GM12878 (cell line): ENCODE measurements around the gene EIF3M. TPM values are rescaled to one million over a fixed set of nuclear protein-coding genes. Genes with fewer than 3 reads are reported as not detected.

ENCODE experiments used
- ATAC-seq: fragments of 200-7000 bp; cut with Tn5 transposase; 3 replicates; pipeline ENCODE4 v1.9.1; 2020; ENCODE audit warnings: mild to moderate bottlenecking, moderate library complexity
- BruUV-seq: library from RNA; stranded (reverse); fragments of 400-500 nt; replicated peaks from 2 replicates; lab custom pipeline; 2021; lab: Mats Ljungman, UMichigan
- CTCF ChIA-PET: fragments of 300-600 bp; sonication (Branson Sonifier 250); formaldehyde crosslinking; extraction: SDS; loops from one replicate; lab custom pipeline; 2021; ENCODE audit warnings: inconsistent platforms; lab: Yijun Ruan, JAX
- POLR2A ChIA-PET: fragments of 350-600 bp; formaldehyde crosslinking; extraction: SDS; loops from one replicate; lab custom pipeline; 2021; ENCODE audit warnings: inconsistent platforms; lab: Charles Lee
- RAD21 ChIA-PET: fragments of 300-600 bp; sonication (Branson Sonifier 250); formaldehyde crosslinking; loops from one replicate; lab custom pipeline; 2023; ENCODE audit warnings: antibody characterized with exemption; ENCODE audit not compliant: unreplicated experiment; lab: Charles Lee
- SMC1A ChIA-PET: fragments of 300-600 bp; sonication (Branson Sonifier 250); formaldehyde crosslinking; loops from one replicate; lab custom pipeline; 2023; ENCODE audit not compliant: unreplicated experiment, uncharacterized antibody; lab: Charles Lee
- DNase-seq: peaks from one replicate; pipeline ENCODE4 v3.0.0-alpha.2; 2011; ENCODE audit warnings: low read depth, low spot score
- FAIRE-seq: peaks from 3 replicates; lab custom pipeline; 2011; peaks lifted over from hg19 to GRCh38; lab: Jason Lieb, UNC
- H2AFZ ChIP-seq: 2 replicates; pipeline ENCODE4 v1.6.0; 2011; ENCODE audit warnings: low read depth, low read length, control low read depth; ENCODE audit not compliant: control insufficient read depth
- H3K27ac ChIP-seq: 2 replicates; pipeline ENCODE4 v1.5.1; 2011; ENCODE audit warnings: control low read depth; ENCODE audit not compliant: control insufficient read depth, insufficient read depth
- H3K27me3 ChIP-seq, 2 experiments: replicated peaks in 1 of 2; 2 replicates each; pipeline versions ENCODE4 v1.6.0 to v1.6.1; 2011; ENCODE audit warnings: low read length in 1 of 2; ENCODE audit not compliant: control insufficient read depth in 2 of 2, insufficient read depth in 2 of 2
- H3K36me3 ChIP-seq, 2 experiments: 2 replicates each; pipeline ENCODE4 v1.5.1; 2011; ENCODE audit warnings: low read length in 1 of 2; ENCODE audit not compliant: control insufficient read depth in 2 of 2, insufficient read depth in 2 of 2
- H3K4me1 ChIP-seq: 2 replicates; pipeline ENCODE4 v1.6.1; 2011; ENCODE audit warnings: mild to moderate bottlenecking, low read length, moderate library complexity, mixed read lengths; ENCODE audit not compliant: control insufficient read depth, insufficient read depth
- H3K4me2 ChIP-seq: 2 replicates; pipeline ENCODE4 v1.6.0; 2011; ENCODE audit warnings: control low read depth; ENCODE audit not compliant: control insufficient read depth, insufficient read depth
- H3K4me3 ChIP-seq: fragments of 200-600 bp; sonication (generic); 2 replicates; pipeline ENCODE4 v1.5.1; 2016
- H3K79me2 ChIP-seq: 2 replicates; pipeline ENCODE4 v1.6.0; 2011; ENCODE audit warnings: low read length; ENCODE audit not compliant: control insufficient read depth, insufficient read depth
- H3K9ac ChIP-seq: 2 replicates; pipeline ENCODE4 v1.8.0; 2011; ENCODE audit warnings: low read length, control low read depth, mixed read lengths; ENCODE audit not compliant: control insufficient read depth, insufficient read depth
- H3K9me3 ChIP-seq: replicated peaks from 3 replicates; pipeline ENCODE4 v1.5.1; 2011; ENCODE audit warnings: mild to moderate bottlenecking, low read length; ENCODE audit not compliant: control insufficient read depth, insufficient read depth
- H4K20me1 ChIP-seq: 2 replicates; pipeline ENCODE4 v1.6.0; 2011; ENCODE audit not compliant: control insufficient read depth, insufficient read depth
- DPF2 ChIP-seq: fragments of 450-650 bp; IDR thresholded peaks from 2 replicates; pipeline ENCODE4 v1.6.1; 2017; ENCODE audit warnings: mild to moderate bottlenecking
- ESRRA ChIP-seq: IDR thresholded peaks from 2 replicates; pipeline ENCODE4 v1.6.1; 2012; ENCODE audit warnings: mild to moderate bottlenecking, low read length, improper control_type of control experiment
- IKZF1 ChIP-seq: fragments of 450-650 bp; conservative IDR thresholded peaks from 2 replicates; pipeline ENCODE4 v1.6.1; 2017; ENCODE audit warnings: antibody characterized with exemption, mild to moderate bottlenecking
- IKZF2 ChIP-seq, 2 experiments: fragments of 450-650 bp; IDR thresholded peaks; 2 replicates each; pipeline ENCODE4 v1.6.1; 2017; ENCODE audit warnings: mild to moderate bottlenecking in 2 of 2, moderate library complexity in 2 of 2
- IRF3 ChIP-seq: fragments of 450-650 bp; IDR thresholded peaks from 2 replicates; pipeline ENCODE4 v1.6.1; 2014; ENCODE audit warnings: mild to moderate bottlenecking
- MTA2 ChIP-seq: fragments of 450-650 bp; IDR thresholded peaks from 2 replicates; pipeline ENCODE4 v1.6.1; 2016; ENCODE audit warnings: low read depth, mild to moderate bottlenecking, moderate library complexity
- NR2F1 ChIP-seq: fragments of 450-650 bp; conservative IDR thresholded peaks from 2 replicates; pipeline ENCODE4 v1.6.1; 2017; ENCODE audit warnings: mild to moderate bottlenecking
- POLR2A ChIP-seq: IDR thresholded peaks from 2 replicates; pipeline ENCODE4 v1.6.1; 2011; ENCODE audit warnings: low read depth, mild to moderate bottlenecking, low read length
- RAD21 ChIP-seq: IDR thresholded peaks from 2 replicates; pipeline ENCODE4 v1.6.1; 2011; ENCODE audit warnings: mild to moderate bottlenecking, low read depth, low read length, moderate library complexity; ENCODE audit not compliant: insufficient read depth
- RUNX3 ChIP-seq: IDR thresholded peaks from 2 replicates; pipeline ENCODE4 v1.6.1; 2012; ENCODE audit warnings: low read length, inconsistent platforms
- SP1 ChIP-seq: IDR thresholded peaks from one replicate; pipeline ENCODE4 v1.6.1; 2011; ENCODE audit warnings: low read depth, low read length
- TARDBP ChIP-seq: IDR thresholded peaks from 2 replicates; pipeline ENCODE4 v1.6.1; 2016; ENCODE audit warnings: borderline replicate concordance
- YBX1 ChIP-seq: fragments of 450-650 bp; IDR thresholded peaks from 2 replicates; pipeline ENCODE4 v1.6.1; 2016; ENCODE audit warnings: antibody characterized with exemption
- ZNF207 ChIP-seq: fragments of 450-650 bp; IDR thresholded peaks from 2 replicates; pipeline ENCODE4 v1.6.1; 2014; ENCODE audit warnings: antibody characterized with exemption, mild to moderate bottlenecking, borderline replicate concordance
- ZNF384 ChIP-seq: IDR thresholded peaks from 2 replicates; pipeline ENCODE4 v1.6.1; 2012; ENCODE audit warnings: low read depth, mild to moderate bottlenecking, low read length, improper control_type of control experiment, borderline replicate concordance
- ZNF592 ChIP-seq: fragments of 450-650 bp; IDR thresholded peaks from 2 replicates; pipeline ENCODE4 v1.6.1; 2017; ENCODE audit warnings: mild to moderate bottlenecking, moderate library complexity
- WGBS: methylation state at CpG from one replicate; pipeline ENCODE4 v1.1.6; 2016; ENCODE audit warnings: low lambda C conversion rate; ENCODE audit not compliant: insufficient replicate concordance, insufficient coverage; ENCODE audit errors: missing lambda C conversion rate; 5-methylcytosine and 5-hydroxymethylcytosine counted together
- in situ Hi-C: fragments of 300-500 bp; cut with MboI; formaldehyde crosslinking; loops from 9 replicates; pipeline ENCODE4 v1.14.3; 2018; ENCODE audit warnings: mixed read lengths
- intact Hi-C: fragments of 100-400 bp; cut with micrococcal nuclease; formaldehyde crosslinking; loops from one replicate; pipeline ENCODE4 v1.14.2; 2022; ENCODE audit not compliant: unreplicated experiment
- polyA plus RNA-seq, 11 experiments: library from polyadenylated mRNA; depleted of rRNA in 4 of 11; unstranded in 6 of 11; stranded (reverse) in 5 of 11; fragments of >200 nt; fragmentation: Nextera tagmentation in 4 of 11; fragmentation: Illumina TruSeq in 1 of 11; extraction: Ambion mirVana in 4 of 11; extraction: Trizol in 1 of 11; gene quantifications; 1 replicate in 1 of 11; 2 replicates in 10 of 11; pipeline versions ENCODE4 v1.2.1 to v1.2.3, GENCODE V29; 2011 to 2016; ENCODE audit warnings: inconsistent platforms in 2 of 11, missing spikeins in 2 of 11, low read depth in 1 of 11
- total RNA-seq, 4 experiments: library from RNA; depleted of rRNA in 3 of 4; stranded (reverse); fragments of >200 nt in 3 of 4; fragmentation: Illumina TruSeq in 1 of 4; extraction: Trizol in 1 of 4; gene quantifications; 2 replicates each; pipeline versions ENCODE4 v1.2.1 to v1.2.3, GENCODE V29; 2013 to 2021
- TF ChIP-seq, protein P1 (sequence below): fragments of 450-650 bp; IDR thresholded peaks from 2 replicates; pipeline ENCODE4 v1.6.1; 2017; ENCODE audit warnings: borderline replicate concordance
- TF ChIP-seq, protein P2 (sequence below): IDR thresholded peaks from 2 replicates; pipeline ENCODE4 v1.6.1; 2011; ENCODE audit warnings: low read depth, low read length, improper control_type of control experiment, borderline replicate concordance

EIF3M gene
- total and polyA plus RNA-seq, 10 of the 15 experiments (the other 5 are each of a cell fraction or from before 2014, with no cell fraction given): 392 to 1,205 (median 593) TPM

GRCh38 chr11:32586576-32587190 is 3.1 kb downstream of the EIF3M start:
- FAIRE-seq (no peak), ATAC-seq (peak; percentile 25; the same call in 2 of the 3 replicates), DNase-seq (no peak)
- 67% methylated on average over 4 of the region's 4 CpGs for WGBS
- H4K20me1 ChIP-seq: no peaks in the 10 kb centered on the region
- POLR2A ChIA-PET: no interaction called here
- no peak overlapping the region for H3K9ac ChIP-seq
- no peak overlapping the region for H3K27ac ChIP-seq
- in situ Hi-C loops (no loop called here), intact Hi-C loops (no loop called here)
- RAD21 ChIA-PET: interaction anchor here (1.0 to 1.4 kb wide), 2 partner anchors 10 to 263 kb away, joined by 3 read pairs; no protein-coding TSS in a partner anchor
- peak overlapping the region; percentile 97; the same call in 1 of the 2 replicates for H3K4me3 ChIP-seq
- H3K9me3 ChIP-seq: no peaks in the 10 kb centered on the region; the same call in 1 of the 3 replicates
- H3K4me2 ChIP-seq: peak overlapping the region; percentile 40
- CTCF ChIA-PET: interaction anchor here (0.7 to 1.9 kb wide), 11 partner anchors 8 to 1437 kb away, joined by 3 to 5 read pairs (median 3); no protein-coding TSS in a partner anchor
- H3K4me1 ChIP-seq: peaks cover 4% of the 10 kb centered on the region; the same call in 1 of the 2 replicates
- SMC1A ChIA-PET: interaction anchor here (0.7 to 2.1 kb wide), 7 partner anchors 8 to 70 kb away, joined by 3 to 8 read pairs (median 3); no protein-coding TSS in a partner anchor
- H3K79me2 ChIP-seq: peaks cover 57% of the 10 kb centered on the region
- no peaks in the 10 kb centered on the region for H3K27me3 ChIP-seq
- H2AFZ ChIP-seq: no peak overlapping the region
- H3K36me3 ChIP-seq: peaks cover 1 to 34% of the 10 kb centered on the region in 2 experiments; a peak in 3 of 4 replicates
- no TSS peak for BruUV-seq
- TF ChIP-seq ESRRA (no peak), IKZF1 (no peak), SP1 (no peak), NR2F1 (no peak), IRF3 (no peak), IKZF2 (IDR thresholded peaks at IDR 0.05) (no peak), YBX1 (no peak), RUNX3 (no peak), ZNF384 (no peak), ZNF207 (no peak), ZNF592 (no peak), POLR2A (0 out of 2 replicates have a peak, but pooled peaks have one; percentile 20), TARDBP (no peak), RAD21 (0 out of 2 replicates have a peak, but pooled peaks have one; percentile 24), DPF2 (no peak), MTA2 (no peak)
- TF ChIP-seq, protein P1, sequence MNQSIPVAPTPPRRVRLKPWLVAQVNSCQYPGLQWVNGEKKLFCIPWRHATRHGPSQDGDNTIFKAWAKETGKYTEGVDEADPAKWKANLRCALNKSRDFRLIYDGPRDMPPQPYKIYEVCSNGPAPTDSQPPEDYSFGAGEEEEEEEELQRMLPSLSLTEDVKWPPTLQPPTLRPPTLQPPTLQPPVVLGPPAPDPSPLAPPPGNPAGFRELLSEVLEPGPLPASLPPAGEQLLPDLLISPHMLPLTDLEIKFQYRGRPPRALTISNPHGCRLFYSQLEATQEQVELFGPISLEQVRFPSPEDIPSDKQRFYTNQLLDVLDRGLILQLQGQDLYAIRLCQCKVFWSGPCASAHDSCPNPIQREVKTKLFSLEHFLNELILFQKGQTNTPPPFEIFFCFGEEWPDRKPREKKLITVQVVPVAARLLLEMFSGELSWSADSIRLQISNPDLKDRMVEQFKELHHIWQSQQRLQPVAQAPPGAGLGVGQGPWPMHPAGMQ: no peak
- TF ChIP-seq, protein P2, sequence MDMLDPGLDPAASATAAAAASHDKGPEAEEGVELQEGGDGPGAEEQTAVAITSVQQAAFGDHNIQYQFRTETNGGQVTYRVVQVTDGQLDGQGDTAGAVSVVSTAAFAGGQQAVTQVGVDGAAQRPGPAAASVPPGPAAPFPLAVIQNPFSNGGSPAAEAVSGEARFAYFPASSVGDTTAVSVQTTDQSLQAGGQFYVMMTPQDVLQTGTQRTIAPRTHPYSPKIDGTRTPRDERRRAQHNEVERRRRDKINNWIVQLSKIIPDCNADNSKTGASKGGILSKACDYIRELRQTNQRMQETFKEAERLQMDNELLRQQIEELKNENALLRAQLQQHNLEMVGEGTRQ: no peak
